HCT116 (cell line): ENCODE results near the gene HMGN3. TPM values are rescaled to one million over a fixed set of nuclear protein-coding genes. Genes with fewer than 3 reads are reported as not detected.

ENCODE experiments used
- ATAC-seq: fragments of 200-7000 bp; cut with Tn5 transposase; 2 replicates; pipeline ENCODE4 v1.9.1; 2020; ENCODE audit warnings: mild to moderate bottlenecking, moderate library complexity
- BruUV-seq: library from RNA; stranded (reverse); fragments of 400-500 nt; replicated peaks from 2 replicates; lab custom pipeline; 2021; lab: Mats Ljungman, UMichigan
- CTCF ChIA-PET: fragments of 300-600 bp; sonication (Branson Sonifier 250); formaldehyde crosslinking; loops from one replicate; lab custom pipeline; 2021; ENCODE audit warnings: antibody characterized with exemption; lab: Charles Lee
- POLR2A ChIA-PET: fragments of 300-600, 350-600 bp; sonication (Branson Sonifier 250); formaldehyde crosslinking; loops from one replicate; lab custom pipeline; 2021; ENCODE audit warnings: antibody characterized with exemption; lab: Charles Lee
- RAD21 ChIA-PET, 2 experiments: fragments of 300-600 bp; sonication (Branson Sonifier 250); formaldehyde crosslinking; loops; one replicate each; lab custom pipeline; 2023; ENCODE audit warnings: low total read pairs in 2 of 2; ENCODE audit not compliant: uncharacterized antibody in 2 of 2, unreplicated experiment in 2 of 2, low non-redundant PET in 1 of 2; lab: Charles Lee
- DNase-seq: peaks from one replicate; pipeline ENCODE4 v3.0.0-alpha.2; 2010; ENCODE audit warnings: low read depth, low spot score
- H2AFZ ChIP-seq: fragments of 200-600 bp; shearing (Covaris generic), sonication (generic); 2 replicates; pipeline ENCODE4 v1.6.1; 2017; ENCODE audit warnings: low read depth, mixed run types, mixed read lengths, antibody characterized with exemption, low read length; ENCODE audit not compliant: poor library complexity, severe bottlenecking
- H3K27ac ChIP-seq: 2 replicates; pipeline ENCODE4 v1.5.1; 2012; ENCODE audit warnings: low read depth, low read length
- H3K27me3 ChIP-seq: fragments of 200-600 bp; sonication (generic); 2 replicates; pipeline ENCODE4 v1.6.1; 2016; ENCODE audit warnings: mixed run types, low read length, mixed read lengths; ENCODE audit not compliant: insufficient read depth
- H3K36me3 ChIP-seq, 2 experiments: fragments of 200-500 bp in 1 of 2; fragments of 200-600 bp in 1 of 2; sonication (Bioruptor generic) in 1 of 2; sonication (generic) in 1 of 2; 2 replicates each; pipeline versions ENCODE4 v1.5.1 to v1.6.1; 2014 to 2016; ENCODE audit warnings: low read length in 2 of 2, inconsistent platforms in 1 of 2, mixed read lengths in 1 of 2, mixed run types in 1 of 2; ENCODE audit not compliant: insufficient read depth in 2 of 2, control insufficient read depth in 1 of 2
- H3K4me1 ChIP-seq, 2 experiments: fragments of 200-600 bp in 1 of 2; sonication (generic) in 1 of 2; 2 replicates each; pipeline versions ENCODE4 v1.5.1 to v1.6.1; 2012 to 2017; ENCODE audit warnings: low read length in 2 of 2, inconsistent platforms in 1 of 2, mild to moderate bottlenecking in 1 of 2, mixed read lengths in 1 of 2, mixed run types in 1 of 2, moderate library complexity in 1 of 2; ENCODE audit not compliant: insufficient read depth in 2 of 2, control insufficient read depth in 1 of 2
- H3K4me2 ChIP-seq: fragments of 200-600 bp; sonication (generic); 2 replicates; pipeline ENCODE4 v1.6.1; 2017; ENCODE audit warnings: mixed run types, low read length, mixed read lengths
- H3K4me3 ChIP-seq, 2 experiments: fragments of 200-600 bp in 1 of 2; sonication (generic) in 1 of 2; replicated peaks in 1 of 2; 2 replicates each; pipeline ENCODE4 v1.5.1; 2011 to 2016; ENCODE audit warnings: low read length in 2 of 2, control low read depth in 1 of 2, low read depth in 1 of 2, mild to moderate bottlenecking in 1 of 2, mixed read lengths in 1 of 2, mixed run types in 1 of 2
- H3K79me2 ChIP-seq: fragments of 200-600 bp; sonication (generic); 2 replicates; pipeline ENCODE4 v1.6.1; 2017; ENCODE audit warnings: mild to moderate bottlenecking, mixed run types, low read length, moderate library complexity, mixed read lengths; ENCODE audit not compliant: insufficient read depth
- H3K9ac ChIP-seq: fragments of 200-600 bp; sonication (generic); 2 replicates; pipeline ENCODE4 v1.6.1; 2016; ENCODE audit warnings: low read length, mixed read lengths
- H3K9me2 ChIP-seq: fragments of 200-600 bp; sonication (generic), shearing (Covaris generic); 2 replicates; pipeline ENCODE4 v1.6.1; 2017; ENCODE audit warnings: mixed run types, mild to moderate bottlenecking, moderate library complexity; ENCODE audit not compliant: insufficient read depth
- H3K9me3 ChIP-seq, 2 experiments: fragments of 200-500 bp in 1 of 2; fragments of 200-600 bp in 1 of 2; sonication (Bioruptor generic) in 1 of 2; sonication (generic) in 1 of 2; 2 replicates each; pipeline ENCODE4 v1.6.1; 2014 to 2017; ENCODE audit warnings: low read length in 2 of 2, mixed read lengths in 2 of 2, inconsistent platforms in 1 of 2, low read depth in 1 of 2, mild to moderate bottlenecking in 1 of 2, mixed run types in 1 of 2, moderate library complexity in 1 of 2; ENCODE audit not compliant: control insufficient read depth in 1 of 2, insufficient read depth in 1 of 2
- H4K20me1 ChIP-seq: fragments of 200-600 bp; sonication (generic), shearing (Covaris generic); 2 replicates; pipeline ENCODE4 v1.6.1; 2017; ENCODE audit warnings: mixed run types, mild to moderate bottlenecking, moderate library complexity; ENCODE audit not compliant: insufficient read depth
- ATF3 ChIP-seq: IDR thresholded peaks from 2 replicates; pipeline ENCODE4 v1.6.1; 2012
- EGR1 ChIP-seq: IDR thresholded peaks from 2 replicates; pipeline ENCODE4 v1.6.1; 2012; ENCODE audit warnings: low read depth
- ELF1 ChIP-seq: IDR thresholded peaks from 2 replicates; pipeline ENCODE4 v1.6.1; 2012; ENCODE audit warnings: low read depth, borderline replicate concordance
- EZH2 ChIP-seq: fragments of 200-600 bp; sonication (generic); IDR thresholded peaks from 2 replicates; pipeline ENCODE4 v1.6.1; 2017; ENCODE audit warnings: antibody characterized with exemption, mixed run types
- EZH2phosphoT487 ChIP-seq: fragments of 200-600 bp; IDR thresholded peaks from 2 replicates; pipeline ENCODE4 v1.6.1; 2018; ENCODE audit warnings: antibody characterized with exemption, borderline replicate concordance
- FOSL1 ChIP-seq: IDR thresholded peaks from 2 replicates; pipeline ENCODE4 v1.6.1; 2012; ENCODE audit warnings: low read depth
- JUND ChIP-seq: IDR thresholded peaks from 2 replicates; pipeline ENCODE4 v1.6.1; 2012
- MAX ChIP-seq: IDR thresholded peaks from 2 replicates; pipeline ENCODE4 v1.6.1; 2012
- POLR2A ChIP-seq: IDR thresholded peaks from 2 replicates; pipeline ENCODE4 v1.7.0; 2011; ENCODE audit warnings: borderline replicate concordance; ENCODE audit not compliant: insufficient read depth, insufficient read length; ENCODE audit errors: extremely low read depth
- POLR2AphosphoS5 ChIP-seq: IDR thresholded peaks from 2 replicates; pipeline ENCODE4 v1.6.1; 2011; ENCODE audit warnings: mild to moderate bottlenecking, low read depth, low read length, moderate library complexity
- RAD21 ChIP-seq: IDR thresholded peaks from 2 replicates; pipeline ENCODE4 v1.6.1; 2012; ENCODE audit warnings: low read depth, mild to moderate bottlenecking
- REST ChIP-seq: IDR thresholded peaks from 2 replicates; pipeline ENCODE4 v1.6.1; 2012; ENCODE audit warnings: low read depth
- SIN3A ChIP-seq: IDR thresholded peaks from 2 replicates; pipeline ENCODE4 v1.6.1; 2012; ENCODE audit warnings: low read depth
- YY1 ChIP-seq: IDR thresholded peaks from 2 replicates; pipeline ENCODE4 v1.6.1; 2011; ENCODE audit warnings: low read length, low read depth, moderate library complexity, mild to moderate bottlenecking; ENCODE audit not compliant: insufficient replicate concordance; ENCODE audit errors: extremely low read depth
- ZBTB33 ChIP-seq: IDR thresholded peaks from 2 replicates; pipeline ENCODE4 v1.6.1; 2011; ENCODE audit warnings: mild to moderate bottlenecking, low read length, moderate library complexity; ENCODE audit not compliant: insufficient replicate concordance; ENCODE audit errors: extremely low read depth
- ZFX ChIP-seq: fragments of 450-650 bp; IDR thresholded peaks from 2 replicates; pipeline ENCODE4 v1.6.1; 2017
- intact Hi-C: fragments of 100-400 bp; cut with micrococcal nuclease; formaldehyde crosslinking; loops from 2 replicates; pipeline ENCODE4 v1.10.0; 2022
- total RNA-seq: library from RNA; stranded (reverse); gene quantifications from one replicate; pipeline ENCODE4 v1.2.1, GENCODE V29; 2021; ENCODE audit not compliant: unreplicated experiment

Gene HMGN3
- total RNA-seq, 1 experiment from 2014 or later = 60.5 TPM

GRCh38 chr6:79260772-79261171 is 26.3 kb upstream of the HMGN3 start:
- Histone ChIP-seq H4K20me1 (no peaks in the 10 kb centered on the region), H3K9me2 (no peaks in the 10 kb centered on the region), H3K4me1 (no peaks in the 10 kb centered on the region), H3K79me2 (no peaks in the 10 kb centered on the region), H3K27ac (no peak overlapping the region), H3K9me3 (no peaks in the 10 kb centered on the region), H3K9ac (no peak overlapping the region), H2AFZ (no peak overlapping the region), H3K4me2 (no peak overlapping the region), H3K4me3 (no peak overlapping the region), H3K36me3 (no peaks in the 10 kb centered on the region), H3K27me3 (no peaks in the 10 kb centered on the region)
- ATAC-seq (no peak), DNase-seq (no peak)
- ChIA-PET POLR2A (no interaction called here), RAD21 (no interaction called here), CTCF (no interaction called here)
- BruUV-seq = no TSS peak
- intact Hi-C loops = no loop called here
- no peak for TF ChIP-seq ZFX
- no peak for TF ChIP-seq REST
- no peak for TF ChIP-seq ATF3
- no peak for TF ChIP-seq EZH2phosphoT487
- TF ChIP-seq JUND = no peak
- no peak for TF ChIP-seq RAD21
- TF ChIP-seq EGR1 = no peak
- no peak for TF ChIP-seq EZH2
- no peak for TF ChIP-seq FOSL1
- TF ChIP-seq POLR2A = no peak
- TF ChIP-seq ZBTB33 = no peak
- TF ChIP-seq MAX = no peak
- no peak for TF ChIP-seq ELF1
- no peak for TF ChIP-seq POLR2AphosphoS5
- TF ChIP-seq SIN3A = no peak
- TF ChIP-seq YY1 = no peak
